Activated CD4-positive, alpha-beta T cell treated with anti-CD3 and anti-CD28 coated beads, Interleukin-2, amount 10 ng/mL, durations not matched to agents 7 days and 5 days (primary cell): ENCODE data around the gene CD180. TPM values are rescaled to one million over a fixed set of nuclear protein-coding genes. Genes with fewer than 3 reads are reported as not detected.

ENCODE experiments used
- CTCF ChIA-PET: fragments of 350-600 bp; sonication (Branson Sonifier 250); formaldehyde crosslinking; loops from one replicate; lab custom pipeline; 2021; ENCODE audit warnings: antibody characterized with exemption; lab: Charles Lee
- POLR2A ChIA-PET: fragments of 350-600 bp; sonication (Branson Sonifier 250); formaldehyde crosslinking; loops from one replicate; lab custom pipeline; 2021; ENCODE audit warnings: antibody characterized with exemption; lab: Charles Lee
- DNase-seq: peaks from one replicate; pipeline ENCODE4 v3.0.0-alpha.2; 2020
- H3K27ac Mint-ChIP-seq: one replicate; pipeline ENCODE4 v1.8.0; 2021; ENCODE audit warnings: mild to moderate bottlenecking, moderate library complexity, mixed read lengths
- H3K27me3 Mint-ChIP-seq: one replicate; pipeline ENCODE4 v1.8.0; 2021; ENCODE audit warnings: mixed read lengths
- H3K36me3 Mint-ChIP-seq: one replicate; pipeline ENCODE4 v1.8.0; 2021; ENCODE audit warnings: low read depth, mixed read lengths
- H3K4me1 Mint-ChIP-seq: one replicate; pipeline ENCODE4 v1.8.0; 2021; ENCODE audit warnings: mixed read lengths
- H3K4me3 Mint-ChIP-seq: one replicate; pipeline ENCODE4 v1.8.0; 2021; ENCODE audit warnings: mild to moderate bottlenecking, moderate library complexity, mixed read lengths
- H3K9me3 Mint-ChIP-seq: one replicate; pipeline ENCODE4 v1.8.0; 2021; ENCODE audit warnings: mixed read lengths
- total RNA-seq, 2 experiments: library from RNA; stranded (reverse); gene quantifications; one replicate each; pipeline ENCODE4 v1.2.3, GENCODE V29; 2021

Gene CD180
- total RNA-seq, 2 experiments from 2014 or later = 0.17 TPM

DNA sequence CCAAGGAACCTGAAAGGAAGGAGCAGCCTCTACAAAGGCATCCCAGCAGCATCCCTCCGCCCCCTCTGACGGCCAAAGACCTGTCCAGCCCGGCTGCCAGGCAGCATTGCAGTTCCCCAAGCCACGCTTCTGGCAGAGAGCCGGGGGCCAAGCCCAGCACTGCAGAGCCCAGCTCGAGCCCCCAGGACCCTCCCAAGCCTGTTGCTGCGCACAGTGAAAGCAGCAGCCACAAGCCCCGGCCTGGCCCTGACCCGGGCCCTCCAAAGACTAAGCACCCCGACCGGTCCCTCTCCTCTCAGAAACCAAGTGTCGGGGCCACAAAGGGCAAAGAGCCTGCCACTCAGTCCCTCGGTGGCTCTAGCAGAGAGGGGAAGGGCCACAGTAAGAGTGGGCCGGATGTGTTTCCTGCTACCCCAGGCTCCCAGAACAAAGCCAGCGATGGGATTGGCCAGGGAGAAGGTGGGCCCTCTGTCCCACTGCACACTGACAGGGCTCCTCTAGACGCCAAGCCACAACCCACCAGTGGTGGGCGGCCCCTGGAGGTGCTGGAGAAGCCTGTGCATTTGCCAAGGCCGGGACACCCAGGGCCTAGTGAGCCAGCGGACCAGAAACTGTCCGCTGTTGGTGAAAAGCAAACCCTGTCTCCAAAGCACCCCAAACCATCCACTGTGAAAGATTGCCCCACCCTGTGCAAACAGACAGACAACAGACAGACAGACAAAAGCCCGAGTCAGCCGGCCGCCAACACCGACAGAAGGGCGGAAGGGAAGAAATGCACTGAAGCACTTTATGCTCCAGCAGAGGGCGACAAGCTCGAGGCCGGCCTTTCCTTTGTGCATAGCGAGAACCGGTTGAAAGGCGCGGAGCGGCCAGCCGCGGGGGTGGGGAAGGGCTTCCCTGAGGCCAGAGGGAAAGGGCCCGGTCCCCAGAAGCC, 30.8 kb downstream of the CD180 start:
- Mint-ChIP-seq H3K4me1 (peaks cover 77% of the 10 kb centered on the region), H3K27ac (peak overlapping the region; percentile 99), H3K4me3 (peak overlapping the region; percentile 90), H3K36me3 (peaks cover 80% of the 10 kb centered on the region), H3K9me3 (peaks cover 8% of the 10 kb centered on the region), H3K27me3 (no peaks in the 10 kb centered on the region)
- CTCF ChIA-PET = interaction anchor here (0.5 to 19.3 kb wide), 12 partner anchors 8 to 548 kb away, joined by 3 to 350 read pairs (median 4); partner anchors contain the start of gene CD180
- DNase-seq = peak; percentile 87
- POLR2A ChIA-PET = interaction anchor here (0.9 to 2.8 kb wide), 2 partner anchors 41 to 56 kb away, joined by 3 to 18 read pairs; no protein-coding TSS in a partner anchor

DNA sequence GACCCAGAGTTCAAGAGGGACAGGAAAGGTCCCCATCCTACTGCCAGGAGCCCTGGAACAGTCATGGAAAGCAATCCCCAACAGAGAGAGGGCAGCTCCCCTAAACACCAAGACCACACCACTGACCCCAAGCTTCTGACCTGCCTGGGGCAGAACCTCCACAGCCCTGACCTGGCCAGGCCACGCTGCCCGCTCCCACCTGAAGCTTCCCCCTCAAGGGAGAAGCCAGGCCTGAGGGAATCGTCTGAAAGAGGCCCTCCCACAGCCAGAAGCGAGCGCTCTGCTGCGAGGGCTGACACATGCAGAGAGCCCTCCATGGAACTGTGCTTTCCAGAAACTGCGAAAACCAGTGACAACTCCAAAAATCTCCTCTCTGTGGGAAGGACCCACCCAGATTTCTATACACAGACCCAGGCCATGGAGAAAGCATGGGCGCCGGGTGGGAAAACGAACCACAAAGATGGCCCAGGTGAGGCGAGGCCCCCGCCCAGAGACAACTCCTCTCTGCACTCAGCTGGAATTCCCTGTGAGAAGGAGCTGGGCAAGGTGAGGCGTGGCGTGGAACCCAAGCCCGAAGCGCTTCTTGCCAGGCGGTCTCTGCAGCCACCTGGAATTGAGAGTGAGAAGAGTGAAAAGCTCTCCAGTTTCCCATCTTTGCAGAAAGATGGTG, 31.6 kb downstream of the CD180 start:
- peaks cover 8% of the 10 kb centered on the region for H3K9me3 Mint-ChIP-seq
- H3K27ac Mint-ChIP-seq = peak overlapping the region; percentile 99
- H3K36me3 Mint-ChIP-seq = peaks cover 85% of the 10 kb centered on the region
- H3K27me3 Mint-ChIP-seq = no peaks in the 10 kb centered on the region
- H3K4me3 Mint-ChIP-seq = peak overlapping the region; percentile 90
- no peak for DNase-seq
- ChIA-PET POLR2A (interaction anchor here (2.8 kb wide), 1 partner anchor 42 kb away, joined by 18 read pairs; no protein-coding TSS in a partner anchor), CTCF (interaction anchor here (0.9 to 19.3 kb wide), 3 partner anchors 9 to 42 kb away, joined by 3 to 350 read pairs (median 4); partner anchors contain the start of gene CD180)
- peaks cover 83% of the 10 kb centered on the region for H3K4me1 Mint-ChIP-seq

DNA sequence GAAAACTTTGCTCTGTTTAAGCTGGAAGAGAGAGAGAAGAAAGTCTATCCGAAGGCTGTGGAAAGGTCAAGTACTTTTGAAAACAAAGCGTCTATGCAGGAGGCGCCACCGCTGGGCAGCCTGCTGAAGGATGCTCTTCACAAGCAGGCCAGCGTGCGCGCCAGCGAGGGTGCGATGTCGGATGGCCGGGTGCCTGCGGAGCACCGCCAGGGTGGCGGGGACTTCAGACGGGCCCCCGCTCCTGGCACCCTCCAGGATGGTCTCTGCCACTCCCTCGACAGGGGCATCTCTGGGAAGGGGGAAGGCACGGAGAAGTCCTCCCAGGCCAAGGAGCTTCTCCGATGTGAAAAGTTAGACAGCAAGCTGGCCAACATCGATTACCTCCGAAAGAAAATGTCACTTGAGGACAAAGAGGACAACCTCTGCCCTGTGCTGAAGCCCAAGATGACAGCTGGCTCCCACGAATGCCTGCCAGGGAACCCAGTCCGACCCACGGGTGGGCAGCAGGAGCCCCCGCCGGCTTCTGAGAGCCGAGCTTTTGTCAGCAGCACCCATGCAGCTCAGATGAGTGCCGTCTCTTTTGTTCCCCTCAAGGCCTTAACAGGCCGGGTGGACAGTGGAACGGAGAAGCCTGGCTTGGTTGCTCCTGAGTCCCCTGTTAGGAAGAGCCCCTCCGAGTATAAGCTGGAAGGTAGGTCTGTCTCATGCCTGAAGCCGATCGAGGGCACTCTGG, 32.6 kb downstream of the CD180 start:
- no peaks in the 10 kb centered on the region for H3K27me3 Mint-ChIP-seq
- peak overlapping the region; percentile 90 for H3K4me3 Mint-ChIP-seq
- peak overlapping the region; percentile 99 for H3K27ac Mint-ChIP-seq
- peaks cover 89% of the 10 kb centered on the region for H3K4me1 Mint-ChIP-seq
- peaks cover 6% of the 10 kb centered on the region for H3K9me3 Mint-ChIP-seq
- H3K36me3 Mint-ChIP-seq = peaks cover 83% of the 10 kb centered on the region
- CTCF ChIA-PET = interaction anchor here (0.9 to 19.3 kb wide), 3 partner anchors 8 to 43 kb away, joined by 3 to 350 read pairs (median 4); partner anchors contain the start of gene CD180
- POLR2A ChIA-PET = interaction anchor here (0.7 kb wide), 1 partner anchor 41 kb away, joined by 5 read pairs; no protein-coding TSS in a partner anchor
- no peak for DNase-seq

DNA sequence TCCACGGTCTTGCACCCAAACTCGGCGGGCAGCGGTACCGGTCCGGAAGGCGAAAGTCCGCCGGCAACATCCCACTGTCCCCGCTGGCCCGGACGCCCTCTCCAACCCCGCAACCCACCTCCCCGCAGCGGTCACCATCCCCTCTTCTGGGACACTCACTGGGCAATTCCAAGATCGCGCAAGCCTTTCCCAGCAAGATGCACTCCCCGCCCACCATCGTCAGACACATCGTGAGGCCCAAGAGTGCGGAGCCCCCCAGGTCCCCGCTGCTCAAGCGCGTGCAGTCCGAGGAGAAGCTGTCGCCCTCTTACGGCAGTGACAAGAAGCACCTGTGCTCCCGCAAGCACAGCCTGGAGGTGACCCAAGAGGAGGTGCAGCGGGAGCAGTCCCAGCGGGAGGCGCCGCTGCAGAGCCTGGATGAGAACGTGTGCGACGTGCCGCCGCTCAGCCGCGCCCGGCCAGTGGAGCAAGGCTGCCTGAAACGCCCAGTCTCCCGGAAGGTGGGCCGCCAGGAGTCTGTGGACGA, 33.3 kb downstream of the CD180 start:
- peaks cover 80% of the 10 kb centered on the region for H3K36me3 Mint-ChIP-seq
- no peak for DNase-seq
- peaks cover 6% of the 10 kb centered on the region for H3K9me3 Mint-ChIP-seq
- peak overlapping the region; percentile 90 for H3K4me3 Mint-ChIP-seq
- ChIA-PET POLR2A (interaction anchor here (1.2 kb wide), 1 partner anchor 44 kb away, joined by 3 read pairs; no protein-coding TSS in a partner anchor), CTCF (interaction anchor here (1.2 to 19.3 kb wide), 2 partner anchors 11 to 44 kb away, joined by 4 to 350 read pairs; partner anchors contain the start of gene CD180)
- peak overlapping the region; percentile 87 for H3K27ac Mint-ChIP-seq
- peaks cover 87% of the 10 kb centered on the region for H3K4me1 Mint-ChIP-seq
- no peaks in the 10 kb centered on the region for H3K27me3 Mint-ChIP-seq

DNA sequence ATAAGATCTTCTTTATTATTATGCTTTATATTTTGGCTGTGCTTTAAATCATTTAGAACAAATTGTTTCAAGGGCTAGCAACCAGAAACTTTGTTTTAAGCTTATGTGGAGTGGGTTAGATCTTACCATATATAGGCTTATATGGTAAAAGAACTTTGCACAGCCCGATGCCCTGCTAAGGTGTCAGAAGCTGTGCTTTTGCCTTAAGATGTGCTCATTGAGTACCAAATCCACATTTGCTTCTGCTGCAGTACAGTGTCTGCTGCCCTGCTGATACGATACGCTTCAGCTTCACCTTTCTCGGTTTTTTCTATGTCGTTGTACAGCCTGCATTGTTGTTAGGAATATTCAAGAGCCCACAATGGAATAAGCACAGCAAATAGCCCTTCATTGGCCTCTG, 34.8 kb downstream of the CD180 start:
- peaks cover 71% of the 10 kb centered on the region for H3K36me3 Mint-ChIP-seq
- peak overlapping the region; percentile 90 for H3K4me3 Mint-ChIP-seq
- DNase-seq = no peak
- no peaks in the 10 kb centered on the region for H3K9me3 Mint-ChIP-seq
- CTCF ChIA-PET = interaction anchor here (19.3 kb wide), 1 partner anchor 45 kb away, joined by 350 read pairs; the partner anchor contains the start of gene CD180
- H3K4me1 Mint-ChIP-seq = peaks cover 87% of the 10 kb centered on the region
- no peaks in the 10 kb centered on the region for H3K27me3 Mint-ChIP-seq
- POLR2A ChIA-PET = no interaction called here
- peak overlapping the region; percentile 87 for H3K27ac Mint-ChIP-seq

DNA sequence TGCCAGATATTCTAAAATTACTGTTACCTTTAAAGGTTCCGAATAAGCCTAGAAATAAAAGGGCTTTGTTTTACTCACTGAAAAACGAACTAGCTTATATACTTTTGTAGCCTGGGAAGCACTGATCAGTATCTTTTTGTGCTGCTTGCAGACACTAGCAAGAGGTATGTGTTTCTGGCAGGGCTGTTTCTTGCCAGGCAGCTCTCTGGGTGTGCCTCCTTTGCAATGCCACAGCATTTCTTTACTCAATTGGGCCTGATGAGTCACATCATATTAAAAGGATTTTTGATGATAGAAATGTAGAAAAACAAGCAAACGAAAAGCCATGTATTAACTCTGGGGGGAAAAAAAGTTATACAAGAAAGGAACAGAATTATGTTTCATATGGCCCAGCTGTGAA, 35.6 kb downstream of the CD180 start:
- CTCF ChIA-PET = interaction anchor here (19.3 kb wide), 1 partner anchor 46 kb away, joined by 350 read pairs; the partner anchor contains the start of gene CD180
- Mint-ChIP-seq H3K27ac (peak overlapping the region; percentile 87), H3K27me3 (no peaks in the 10 kb centered on the region), H3K4me3 (peak overlapping the region; percentile 90), H3K9me3 (no peaks in the 10 kb centered on the region), H3K4me1 (peaks cover 90% of the 10 kb centered on the region), H3K36me3 (peaks cover 73% of the 10 kb centered on the region)
- DNase-seq = peak; percentile 65
- POLR2A ChIA-PET = interaction anchor here (0.6 kb wide), 1 partner anchor 1273 kb away, joined by 3 read pairs; no protein-coding TSS in a partner anchor

DNA sequence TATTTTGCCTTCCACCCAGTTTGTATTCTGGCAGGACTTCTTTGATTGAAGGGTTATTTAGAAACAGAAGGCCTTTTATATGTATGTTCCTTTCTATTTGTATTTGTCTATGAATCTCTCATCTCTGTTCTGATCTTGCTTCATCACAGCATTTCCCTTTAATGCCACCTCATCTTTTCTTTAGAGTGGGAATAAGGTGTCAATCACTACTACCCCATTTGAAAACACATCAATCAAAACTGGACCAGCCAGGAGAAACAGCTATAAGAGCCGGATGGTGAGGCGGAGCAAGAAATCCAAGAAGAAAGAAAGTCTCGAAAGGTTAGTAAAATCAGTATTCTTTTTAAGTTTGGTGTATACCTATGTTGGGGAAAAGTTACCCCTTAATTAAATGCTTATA, 36.3 kb downstream of the CD180 start:
- POLR2A ChIA-PET = interaction anchor here (0.6 kb wide), 1 partner anchor 1274 kb away, joined by 3 read pairs; no protein-coding TSS in a partner anchor

DNA sequence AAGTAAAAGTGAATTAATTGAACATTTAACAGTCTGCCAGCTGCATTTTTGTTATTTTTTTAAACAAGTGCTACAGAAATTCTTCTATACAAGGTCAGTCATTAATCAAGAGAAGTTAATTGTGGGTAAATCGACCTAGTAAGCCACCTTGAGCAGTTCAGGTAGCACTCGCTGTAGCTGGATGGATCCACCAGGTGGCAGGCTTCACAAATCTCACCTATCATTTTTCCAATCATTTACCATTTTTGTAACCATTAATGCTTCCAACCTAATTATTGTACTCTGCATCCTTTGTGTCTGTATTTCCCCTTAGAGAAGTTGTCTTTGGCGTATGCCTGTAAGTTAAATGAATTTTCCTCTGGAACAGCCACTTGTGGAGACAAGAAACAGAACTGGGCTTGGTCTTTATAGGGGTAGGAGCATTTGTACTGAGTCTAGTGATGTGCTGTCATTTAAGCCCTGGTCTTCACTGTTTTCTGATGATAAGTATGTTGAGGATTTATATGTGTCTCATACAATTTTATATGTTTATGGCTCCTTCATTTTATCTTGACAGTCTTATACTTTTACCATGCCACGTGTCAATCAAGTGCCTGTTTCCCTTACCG, 39.5 kb downstream of the CD180 start:
- H3K27ac Mint-ChIP-seq = peak overlapping the region; percentile 72
- ChIA-PET POLR2A (no interaction called here), CTCF (interaction anchor here (0.7 to 19.3 kb wide), 9 partner anchors 9 to 152 kb away, joined by 3 to 350 read pairs (median 3); partner anchors contain the start of gene CD180)
- peaks cover 54% of the 10 kb centered on the region for H3K4me1 Mint-ChIP-seq
- DNase-seq = peak; percentile 58
- H3K4me3 Mint-ChIP-seq = no peak overlapping the region
- peaks cover 50% of the 10 kb centered on the region for H3K36me3 Mint-ChIP-seq
- no peaks in the 10 kb centered on the region for H3K27me3 Mint-ChIP-seq
- no peaks in the 10 kb centered on the region for H3K9me3 Mint-ChIP-seq

More for the DNA sequence above, 36.3 kb downstream of the CD180 start:
- H3K36me3 Mint-ChIP-seq = peaks cover 65% of the 10 kb centered on the region
- peak overlapping the region; percentile 62 for H3K4me3 Mint-ChIP-seq
- peaks cover 83% of the 10 kb centered on the region for H3K4me1 Mint-ChIP-seq
- CTCF ChIA-PET = interaction anchor here (19.3 kb wide), 1 partner anchor 47 kb away, joined by 350 read pairs; the partner anchor contains the start of gene CD180
- peak overlapping the region; percentile 87 for H3K27ac Mint-ChIP-seq
- DNase-seq = no peak
- H3K9me3 Mint-ChIP-seq = no peaks in the 10 kb centered on the region
- no peaks in the 10 kb centered on the region for H3K27me3 Mint-ChIP-seq

DNA sequence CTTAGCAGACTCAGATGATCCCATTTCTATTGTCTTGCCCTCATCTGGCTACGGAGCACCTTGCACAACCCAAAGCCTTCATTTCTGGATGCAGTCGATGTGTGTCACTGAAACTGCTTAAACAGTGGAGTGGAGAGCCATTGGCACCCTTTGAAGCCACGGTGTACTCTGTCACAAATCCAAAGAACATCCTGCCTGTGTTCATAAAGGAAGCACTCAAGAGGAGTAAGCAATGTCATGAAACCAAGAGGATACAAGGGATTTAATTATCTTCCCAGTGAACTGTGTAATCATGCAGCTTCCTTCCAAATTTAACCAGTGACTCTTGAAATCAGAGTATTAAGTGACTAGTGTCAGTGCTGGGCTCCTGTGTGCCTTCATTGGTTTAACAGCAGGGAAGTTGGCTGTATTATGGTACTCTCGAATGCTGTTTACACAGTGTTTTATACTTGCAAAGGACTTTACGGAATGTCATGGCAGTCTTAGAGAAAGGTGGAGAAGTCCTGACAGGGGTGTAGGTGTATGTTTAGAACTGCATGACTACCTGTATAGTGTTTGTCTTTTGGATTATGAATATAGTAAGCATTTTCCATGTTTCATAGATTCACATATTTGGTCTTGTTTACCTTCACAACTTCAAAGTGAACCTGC, 41.9 kb downstream of the CD180 start:
- Mint-ChIP-seq H3K9me3 (no peaks in the 10 kb centered on the region), H3K4me3 (no peak overlapping the region), H3K27ac (no peak overlapping the region), H3K36me3 (peaks cover 42% of the 10 kb centered on the region), H3K4me1 (peaks cover 32% of the 10 kb centered on the region), H3K27me3 (no peaks in the 10 kb centered on the region)
- CTCF ChIA-PET = interaction anchor here (1.4 to 19.3 kb wide), 4 partner anchors 12 to 52 kb away, joined by 3 to 350 read pairs (median 4); partner anchors contain the start of gene CD180
- no peak for DNase-seq
- POLR2A ChIA-PET = no interaction called here

DNA sequence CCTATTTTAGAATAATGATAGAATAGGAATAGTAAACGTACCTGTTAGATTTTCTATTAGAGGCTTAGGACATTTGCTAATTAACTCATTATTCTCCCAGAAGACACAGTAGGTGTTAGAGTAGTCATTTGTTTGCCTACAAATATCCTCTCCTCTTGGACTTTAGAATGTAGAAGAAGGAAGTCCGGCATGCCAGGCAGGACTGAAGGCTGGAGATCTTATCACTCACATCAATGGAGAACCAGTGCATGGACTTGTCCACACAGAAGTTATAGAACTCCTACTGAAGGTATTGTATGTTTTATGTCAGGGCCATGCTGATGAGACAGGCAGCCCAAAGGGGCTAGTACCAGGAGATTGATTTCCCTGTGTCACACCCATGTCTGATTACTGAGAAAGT, 43.3 kb downstream of the CD180 start:
- CTCF ChIA-PET = no interaction called here
- no peak overlapping the region for H3K27ac Mint-ChIP-seq
- no peaks in the 10 kb centered on the region for H3K27me3 Mint-ChIP-seq
- H3K9me3 Mint-ChIP-seq = no peaks in the 10 kb centered on the region
- H3K4me1 Mint-ChIP-seq = peaks cover 28% of the 10 kb centered on the region
- peaks cover 43% of the 10 kb centered on the region for H3K36me3 Mint-ChIP-seq
- POLR2A ChIA-PET = no interaction called here
- no peak for DNase-seq
- H3K4me3 Mint-ChIP-seq = no peak overlapping the region
